ENCODE measurements around the gene KCNK16.

DNA sequence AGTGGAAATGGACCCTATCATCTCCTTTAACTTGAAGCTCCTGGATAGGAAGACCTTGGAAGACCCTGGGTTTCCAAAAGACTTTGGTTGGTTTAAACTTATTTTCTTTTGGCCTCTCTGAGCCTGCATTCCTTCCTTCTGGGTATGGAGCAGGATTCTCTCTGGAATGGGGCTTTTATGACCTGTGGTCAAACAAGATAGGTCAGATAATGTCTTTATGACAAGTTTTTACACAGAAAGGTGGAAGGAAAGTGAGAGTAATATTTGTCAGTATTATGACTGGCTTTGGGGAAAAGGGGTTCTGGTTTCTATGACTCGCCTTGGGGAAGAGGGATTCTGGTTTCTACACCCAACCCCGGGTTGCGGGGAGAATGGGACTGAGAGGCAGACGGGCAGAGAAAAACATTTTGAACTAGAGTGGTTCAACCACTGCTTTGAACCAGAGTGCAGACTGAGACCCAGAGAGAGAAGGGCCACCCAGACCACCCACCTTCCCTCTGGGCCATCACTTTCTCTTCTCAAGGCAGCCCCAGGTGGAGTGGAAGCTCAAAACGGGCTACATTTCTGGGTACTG is 55.6 kb downstream of the KCNK16 start:
- TF ChIP-seq, protein P1, sequence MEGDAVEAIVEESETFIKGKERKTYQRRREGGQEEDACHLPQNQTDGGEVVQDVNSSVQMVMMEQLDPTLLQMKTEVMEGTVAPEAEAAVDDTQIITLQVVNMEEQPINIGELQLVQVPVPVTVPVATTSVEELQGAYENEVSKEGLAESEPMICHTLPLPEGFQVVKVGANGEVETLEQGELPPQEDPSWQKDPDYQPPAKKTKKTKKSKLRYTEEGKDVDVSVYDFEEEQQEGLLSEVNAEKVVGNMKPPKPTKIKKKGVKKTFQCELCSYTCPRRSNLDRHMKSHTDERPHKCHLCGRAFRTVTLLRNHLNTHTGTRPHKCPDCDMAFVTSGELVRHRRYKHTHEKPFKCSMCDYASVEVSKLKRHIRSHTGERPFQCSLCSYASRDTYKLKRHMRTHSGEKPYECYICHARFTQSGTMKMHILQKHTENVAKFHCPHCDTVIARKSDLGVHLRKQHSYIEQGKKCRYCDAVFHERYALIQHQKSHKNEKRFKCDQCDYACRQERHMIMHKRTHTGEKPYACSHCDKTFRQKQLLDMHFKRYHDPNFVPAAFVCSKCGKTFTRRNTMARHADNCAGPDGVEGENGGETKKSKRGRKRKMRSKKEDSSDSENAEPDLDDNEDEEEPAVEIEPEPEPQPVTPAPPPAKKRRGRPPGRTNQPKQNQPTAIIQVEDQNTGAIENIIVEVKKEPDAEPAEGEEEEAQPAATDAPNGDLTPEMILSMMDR (IDR thresholded peaks at IDR 0.05) = no peak
- TF ChIP-seq POLR2A (IDR thresholded peaks at IDR 0.05) = no peak

All from body of pancreas (tissue), 4 donors.